Endometrial microvascular endothelial cells (primary cell): ENCODE data around the gene DNAJC10. TPM values are rescaled to one million over a fixed set of nuclear protein-coding genes. Genes with fewer than 3 reads are reported as not detected.
"Not testable (repeated sequence)": the region's sequence is repeated elsewhere in the genome, so short reads cannot be mapped to it uniquely, and the experiment has no call there.

Source experiments
- in situ Hi-C: cut with HindIII; loops from 2 replicates; pipeline ENCODE4 v1.10.0; 2017; ENCODE audit warnings: low sequenced_read_pairs, low pct_unique_long_range_greater_than_20kb; ENCODE audit errors: inconsistent ontology term
- total RNA-seq: library from RNA; depleted of rRNA; stranded (reverse); fragments of >200 nt; gene quantifications from one replicate; pipeline ENCODE4 v1.2.3, GENCODE V29; 2015; ENCODE audit errors: inconsistent ontology term

DNAJC10 gene
- total RNA-seq, 1 donor from 2014 or later = 96.2 TPM

DNA sequence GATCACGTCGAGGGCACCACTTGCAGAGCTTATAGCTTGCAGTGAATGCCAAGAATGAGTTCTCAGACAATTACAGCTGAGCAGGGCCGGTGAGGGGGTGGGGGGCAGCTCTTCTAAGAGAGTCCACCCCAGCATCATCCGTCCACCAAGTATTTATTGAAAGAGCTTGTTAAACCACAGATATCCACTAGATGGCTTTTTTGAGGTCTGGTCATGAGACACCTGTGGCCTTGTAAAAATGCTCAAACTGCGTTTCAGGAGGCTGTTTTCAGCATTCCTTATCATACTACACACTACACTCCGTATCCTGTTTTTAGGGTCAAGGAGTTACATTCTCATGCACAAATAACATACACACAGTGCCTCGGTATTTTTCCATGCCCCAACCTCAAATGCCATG lies 51.5 kb downstream of the DNAJC10 start:
- in situ Hi-C loops = no loop called here

GRCh38 chr2:182768950-182769349 lies 52.9 kb downstream of the DNAJC10 start:
- in situ Hi-C loops = not testable (repeated sequence)

DNA sequence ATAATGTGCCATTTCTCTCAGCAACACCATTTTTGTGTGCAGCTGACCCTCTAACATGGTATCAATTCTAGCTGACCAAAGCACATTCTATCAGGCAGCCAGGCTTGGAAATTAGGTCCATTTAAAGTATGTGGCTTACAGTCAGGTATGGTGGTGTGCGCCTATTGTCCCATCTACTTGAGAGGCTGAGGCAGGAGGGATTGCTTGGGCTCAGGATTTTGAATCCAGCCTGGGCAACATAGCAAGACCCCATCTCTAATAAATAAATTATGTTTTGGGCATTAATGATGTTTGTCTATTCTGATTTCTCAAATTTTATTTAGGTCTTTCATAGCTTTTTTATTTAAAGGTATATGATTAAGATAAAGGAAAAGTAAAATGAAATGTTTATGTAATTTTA lies 63.3 kb downstream of the DNAJC10 start:
- in situ Hi-C loops = no loop called here

DNA sequence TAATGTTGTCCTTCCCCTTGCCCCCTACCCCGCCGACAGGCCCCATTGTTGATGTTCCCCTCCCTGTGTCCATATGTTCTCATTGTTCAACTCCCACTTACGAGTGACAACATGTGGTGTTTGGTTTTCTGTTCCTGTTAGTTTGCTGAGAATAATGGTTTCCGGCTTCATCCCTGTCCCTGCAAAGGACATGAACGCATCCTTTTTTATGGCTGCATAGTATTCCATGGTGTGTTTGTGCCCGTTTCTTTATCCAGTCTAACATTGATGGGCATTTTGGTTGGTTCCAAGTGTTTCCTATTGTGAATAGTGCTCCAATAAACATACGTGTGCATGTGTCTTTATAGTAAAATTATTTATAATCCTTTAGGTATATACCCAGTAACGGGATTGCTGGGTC lies 65.0 kb downstream of the DNAJC10 start:
- in situ Hi-C loops = not testable (repeated sequence)

DNA sequence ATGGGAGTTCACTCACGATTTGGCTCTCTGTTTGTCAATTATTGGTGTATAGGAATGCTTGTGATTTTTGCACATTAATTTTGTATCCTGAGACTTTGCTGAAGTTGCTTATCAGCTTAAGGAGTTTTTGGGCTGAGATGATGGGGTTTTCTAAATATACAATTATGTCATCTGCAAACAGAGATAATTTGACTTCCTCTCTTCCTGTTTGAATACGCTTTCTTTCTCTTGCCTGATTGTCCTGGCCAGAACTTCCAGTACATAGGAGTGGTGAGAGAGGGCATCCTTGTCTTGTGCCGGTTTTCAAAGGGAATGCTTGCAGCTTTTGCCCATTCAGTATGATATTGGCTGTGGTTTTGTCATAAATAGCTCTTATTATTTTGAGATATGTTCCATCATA lies 66.6 kb downstream of the DNAJC10 start:
- in situ Hi-C loops = not testable (repeated sequence)

DNA sequence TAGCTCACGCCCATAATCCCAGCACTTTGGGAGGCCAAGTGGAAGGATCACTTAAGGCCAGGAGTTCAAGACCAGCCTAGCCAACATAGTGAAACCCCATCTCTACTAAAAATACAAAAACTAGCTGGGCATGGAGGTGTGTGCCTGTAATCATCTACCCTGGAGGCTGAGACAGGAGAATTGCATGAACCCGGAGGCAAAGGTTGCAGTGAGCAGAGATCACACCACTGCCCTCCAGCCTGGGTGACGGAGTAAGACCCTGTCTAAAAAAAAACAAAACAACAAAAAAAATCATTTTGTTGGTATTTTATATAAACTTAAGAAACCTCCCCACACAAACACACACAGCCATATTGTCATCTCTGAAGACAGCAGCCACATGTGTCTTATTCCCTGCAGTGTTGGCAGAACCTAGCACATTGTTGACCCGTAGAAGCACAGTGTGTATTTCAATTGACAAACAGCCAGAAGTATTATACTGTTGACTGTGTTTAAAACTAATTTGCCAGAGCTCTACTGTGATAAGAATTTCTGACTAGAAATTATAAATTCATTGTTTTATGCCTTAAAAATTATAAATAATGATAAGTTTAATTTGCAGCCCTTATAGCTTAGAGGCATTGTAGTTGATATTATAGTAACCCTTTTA lies 68.1 kb downstream of the DNAJC10 start:
- in situ Hi-C loops = no loop called here

GRCh38 chr2:182784777-182785176 lies 68.7 kb downstream of the DNAJC10 start:
- in situ Hi-C loops = no loop called here

- in situ Hi-C loops = no loop called here
Observed at GRCh38 chr2:182792441-182792840, 76.4 kb downstream of the DNAJC10 start.

DNA sequence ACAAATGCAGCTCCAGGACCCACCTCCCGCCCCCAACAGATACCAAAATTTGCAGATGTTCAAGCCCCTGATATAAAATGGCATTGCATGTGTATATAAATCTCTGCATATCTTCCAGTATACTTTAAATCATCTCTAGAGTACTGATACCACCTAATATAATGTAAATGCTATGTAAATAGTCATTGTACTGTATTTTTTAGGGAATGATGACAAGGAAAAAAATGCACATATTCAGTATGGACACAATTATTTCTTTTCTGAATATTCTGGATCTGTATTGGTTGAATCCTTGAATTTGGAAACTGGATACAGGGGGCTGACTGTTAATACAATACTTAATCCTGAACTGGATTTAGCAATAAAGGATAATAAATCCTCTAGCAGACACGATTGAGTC lies 82.7 kb downstream of the DNAJC10 start:
- in situ Hi-C loops = no loop called here

DNA sequence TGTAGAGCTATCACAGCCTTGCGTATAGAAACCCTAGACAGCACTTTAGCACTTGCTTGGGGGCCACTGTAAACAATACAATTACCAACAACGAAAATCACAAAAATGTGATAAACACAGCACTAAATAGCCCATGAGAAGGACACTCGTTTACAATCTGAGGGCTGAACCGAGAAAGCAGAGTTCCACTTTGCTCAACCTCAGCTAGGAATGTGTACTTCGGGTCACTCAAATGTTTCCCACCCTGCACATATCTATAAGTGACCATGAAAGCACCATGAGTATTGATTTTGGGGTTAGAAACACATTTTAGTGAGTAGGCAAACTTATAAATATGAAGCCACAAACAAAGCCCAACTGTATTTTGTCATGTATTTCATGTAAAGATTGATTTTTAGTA lies 88.1 kb downstream of the DNAJC10 start:
- in situ Hi-C loops = no loop called here

GRCh38 chr2:182807319-182807718 lies 91.3 kb downstream of the DNAJC10 start:
- in situ Hi-C loops = no loop called here

GRCh38 chr2:182810087-182810486 lies 94.0 kb downstream of the DNAJC10 start:
- in situ Hi-C loops = no loop called here

DNA sequence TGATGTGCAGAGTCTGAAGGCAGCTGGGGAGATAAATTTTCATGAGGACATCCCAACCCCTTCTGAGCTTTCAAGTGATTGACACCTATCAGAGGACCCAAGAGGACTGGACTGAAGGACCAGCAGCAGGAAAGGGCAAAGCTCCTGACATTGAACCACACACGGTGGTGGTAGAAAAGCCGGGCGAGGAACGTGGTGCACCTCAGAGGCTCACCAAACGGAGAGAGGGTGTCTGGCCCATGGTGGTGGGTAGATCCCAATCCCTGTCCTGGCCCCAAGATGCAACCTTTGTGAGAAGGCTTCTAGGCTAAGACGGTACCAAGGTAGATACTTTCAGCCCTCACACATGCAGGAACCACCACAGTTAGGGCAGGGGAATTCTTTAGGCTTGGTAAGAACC lies 98.3 kb downstream of the DNAJC10 start:
- in situ Hi-C loops = no loop called here

DNA sequence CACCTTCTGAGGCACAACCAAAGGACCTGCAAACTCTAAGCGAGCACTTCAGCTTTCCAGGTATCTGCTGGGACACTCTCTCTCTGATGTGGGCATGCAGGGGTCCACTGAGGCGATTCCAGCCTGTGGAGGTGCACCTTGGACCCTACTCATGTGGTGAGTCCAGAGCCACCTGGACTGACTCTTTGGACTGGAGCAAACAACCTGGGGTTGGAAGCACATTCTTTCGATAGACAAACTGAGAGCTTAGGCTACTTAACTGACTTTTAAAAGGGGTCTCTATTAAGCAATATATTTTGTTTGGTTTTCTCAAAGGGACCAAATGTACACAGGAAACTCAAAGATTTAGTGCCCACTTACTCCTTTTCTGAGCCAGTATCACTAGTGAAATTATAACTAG lies 98.7 kb downstream of the DNAJC10 start:
- in situ Hi-C loops = no loop called here

DNA sequence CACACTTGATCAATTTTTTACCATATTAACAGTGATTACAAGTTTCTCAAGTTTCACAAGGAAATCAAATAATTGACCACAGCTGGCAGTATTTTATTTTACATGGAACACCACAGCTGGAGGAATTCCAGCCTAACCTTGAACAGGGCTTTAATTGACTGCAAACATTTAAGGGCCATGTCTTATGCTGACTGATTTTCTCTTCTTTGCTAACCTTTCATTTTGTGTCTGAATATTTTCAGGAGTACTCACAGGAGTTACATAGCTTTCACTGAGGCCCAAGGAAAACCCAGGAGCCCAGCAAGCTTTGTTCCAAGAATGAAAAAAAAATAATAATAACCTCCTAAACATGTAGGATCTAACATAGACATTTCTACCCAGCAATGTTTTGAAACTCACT lies 100.8 kb downstream of the DNAJC10 start:
- in situ Hi-C loops = no loop called here

DNA sequence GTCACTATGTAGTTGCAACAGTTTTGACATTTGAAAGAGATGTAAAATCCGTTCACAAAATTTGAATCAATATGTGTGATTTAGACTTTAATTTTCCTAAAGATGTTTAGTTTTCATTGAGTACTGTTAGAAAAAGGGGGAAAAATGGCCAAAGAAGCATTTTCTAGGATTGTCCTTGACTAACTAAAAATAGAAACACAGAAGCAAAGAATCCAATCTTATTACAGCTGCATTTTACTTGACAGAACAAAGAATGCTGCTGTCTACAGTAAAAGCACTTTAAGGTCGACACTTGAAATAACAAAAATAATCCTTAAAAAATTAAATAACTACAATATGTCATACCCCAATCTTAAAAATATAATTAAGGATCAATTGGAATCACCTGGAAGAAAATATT lies 101.5 kb downstream of the DNAJC10 start:
- in situ Hi-C loops = no loop called here

GRCh38 chr2:182818501-182818900 lies 102.4 kb downstream of the DNAJC10 start:
- in situ Hi-C loops = no loop called here

- in situ Hi-C loops = no loop called here
Observed at GRCh38 chr2:182818925-182819324, 102.9 kb downstream of the DNAJC10 start.

- in situ Hi-C loops = no loop called here
Observed at GRCh38 chr2:182819412-182819811, 103.4 kb downstream of the DNAJC10 start.

DNA sequence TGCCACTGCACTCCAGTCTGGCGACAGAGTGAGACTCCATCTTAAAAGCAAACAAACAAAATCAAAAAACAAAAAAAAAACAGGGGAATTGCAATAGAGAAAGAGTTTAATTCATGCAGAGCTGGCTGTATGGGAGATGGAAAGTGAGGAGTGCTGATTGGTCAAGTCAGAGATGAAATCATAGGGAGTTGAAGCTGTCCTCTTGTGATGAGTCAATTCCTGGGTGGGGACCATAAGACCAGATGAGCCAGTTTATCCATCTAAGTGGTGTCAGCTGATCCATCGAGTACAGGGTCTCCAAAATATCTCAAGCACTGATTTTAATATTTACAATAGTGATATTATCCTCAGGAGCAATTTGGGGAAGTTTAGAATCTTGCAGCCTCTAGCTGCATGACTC lies 105.1 kb downstream of the DNAJC10 start:
- in situ Hi-C loops = no loop called here

GRCh38 chr2:182822733-182823132 lies 106.7 kb downstream of the DNAJC10 start:
- in situ Hi-C loops = no loop called here
